GM20000 (cell line): Measurements from ENCODE around the gene RETREG3.

Experiments used
- DNase-seq: peaks from one replicate; pipeline ENCODE4 v3.0.0; 2012; ENCODE audit warnings: low spot score
- TF ChIP-seq, protein P1 (sequence below): IDR thresholded peaks from 2 replicates; pipeline ENCODE4 v1.5.1; 2012; ENCODE audit warnings: mild to moderate bottlenecking, control low read depth; ENCODE audit errors: extremely low read depth, missing control alignments

Gene RETREG3

DNA sequence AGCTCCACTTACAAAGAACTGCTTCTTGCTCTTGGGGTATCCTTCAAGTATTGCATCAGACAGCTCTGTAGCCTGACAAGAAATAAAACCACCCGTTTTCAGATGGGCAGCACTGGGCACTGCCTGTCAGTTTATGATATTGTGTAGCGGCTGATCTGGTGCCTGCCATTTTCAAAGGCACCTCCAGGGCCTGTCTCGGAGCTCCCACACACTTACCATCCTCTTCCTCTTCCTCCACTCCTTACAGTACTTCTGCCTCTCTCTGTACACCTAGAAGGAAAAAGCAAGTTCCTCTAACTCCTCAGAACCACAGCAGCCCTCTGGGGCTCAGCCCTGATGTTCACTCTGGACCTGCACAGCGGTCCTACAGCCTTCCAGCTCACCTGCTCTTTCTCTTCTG is 36.1 kb downstream of the RETREG3 start:
- no peak for DNase-seq
- TF ChIP-seq, protein P1, sequence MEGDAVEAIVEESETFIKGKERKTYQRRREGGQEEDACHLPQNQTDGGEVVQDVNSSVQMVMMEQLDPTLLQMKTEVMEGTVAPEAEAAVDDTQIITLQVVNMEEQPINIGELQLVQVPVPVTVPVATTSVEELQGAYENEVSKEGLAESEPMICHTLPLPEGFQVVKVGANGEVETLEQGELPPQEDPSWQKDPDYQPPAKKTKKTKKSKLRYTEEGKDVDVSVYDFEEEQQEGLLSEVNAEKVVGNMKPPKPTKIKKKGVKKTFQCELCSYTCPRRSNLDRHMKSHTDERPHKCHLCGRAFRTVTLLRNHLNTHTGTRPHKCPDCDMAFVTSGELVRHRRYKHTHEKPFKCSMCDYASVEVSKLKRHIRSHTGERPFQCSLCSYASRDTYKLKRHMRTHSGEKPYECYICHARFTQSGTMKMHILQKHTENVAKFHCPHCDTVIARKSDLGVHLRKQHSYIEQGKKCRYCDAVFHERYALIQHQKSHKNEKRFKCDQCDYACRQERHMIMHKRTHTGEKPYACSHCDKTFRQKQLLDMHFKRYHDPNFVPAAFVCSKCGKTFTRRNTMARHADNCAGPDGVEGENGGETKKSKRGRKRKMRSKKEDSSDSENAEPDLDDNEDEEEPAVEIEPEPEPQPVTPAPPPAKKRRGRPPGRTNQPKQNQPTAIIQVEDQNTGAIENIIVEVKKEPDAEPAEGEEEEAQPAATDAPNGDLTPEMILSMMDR: no peak

DNA sequence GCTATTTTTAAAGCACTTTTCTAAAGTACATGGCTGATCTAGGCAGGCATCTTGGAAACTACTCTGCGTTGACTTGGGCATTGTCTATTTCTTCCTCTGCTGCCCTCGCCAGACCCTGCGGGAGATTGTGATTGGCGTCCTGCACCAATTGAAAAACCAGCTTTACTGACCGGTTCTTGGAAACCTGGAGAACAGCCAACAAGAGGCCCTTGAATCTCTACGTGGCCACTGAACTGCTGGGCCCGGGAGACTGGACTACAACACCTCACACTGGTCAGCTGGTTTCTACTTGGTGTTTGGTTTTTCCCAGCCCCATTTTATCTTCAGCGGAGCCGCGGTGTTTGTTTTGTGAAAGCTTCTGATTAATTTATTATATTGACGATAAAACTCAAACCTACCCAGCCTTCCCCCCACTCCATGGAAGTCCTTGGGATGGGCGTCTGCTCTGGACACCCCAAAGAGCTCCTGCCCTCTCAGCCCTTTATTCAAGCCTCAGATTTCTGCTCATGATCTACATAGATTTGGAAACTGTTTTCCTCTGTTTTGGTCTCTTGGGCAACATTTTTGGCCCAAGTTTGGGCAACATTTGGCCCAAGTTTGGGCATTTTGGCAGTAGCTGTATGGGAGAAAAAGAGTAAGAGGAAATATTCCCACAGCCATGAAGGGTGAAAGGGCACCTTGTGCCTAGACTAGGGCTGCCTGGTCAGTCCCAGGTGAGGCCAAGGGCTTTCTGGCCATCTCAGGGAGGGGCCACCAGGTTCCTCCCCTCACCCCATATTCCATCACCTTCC is 37.5 kb downstream of the RETREG3 start:
- TF ChIP-seq, protein P1: no peak
- no peak for DNase-seq

DNA sequence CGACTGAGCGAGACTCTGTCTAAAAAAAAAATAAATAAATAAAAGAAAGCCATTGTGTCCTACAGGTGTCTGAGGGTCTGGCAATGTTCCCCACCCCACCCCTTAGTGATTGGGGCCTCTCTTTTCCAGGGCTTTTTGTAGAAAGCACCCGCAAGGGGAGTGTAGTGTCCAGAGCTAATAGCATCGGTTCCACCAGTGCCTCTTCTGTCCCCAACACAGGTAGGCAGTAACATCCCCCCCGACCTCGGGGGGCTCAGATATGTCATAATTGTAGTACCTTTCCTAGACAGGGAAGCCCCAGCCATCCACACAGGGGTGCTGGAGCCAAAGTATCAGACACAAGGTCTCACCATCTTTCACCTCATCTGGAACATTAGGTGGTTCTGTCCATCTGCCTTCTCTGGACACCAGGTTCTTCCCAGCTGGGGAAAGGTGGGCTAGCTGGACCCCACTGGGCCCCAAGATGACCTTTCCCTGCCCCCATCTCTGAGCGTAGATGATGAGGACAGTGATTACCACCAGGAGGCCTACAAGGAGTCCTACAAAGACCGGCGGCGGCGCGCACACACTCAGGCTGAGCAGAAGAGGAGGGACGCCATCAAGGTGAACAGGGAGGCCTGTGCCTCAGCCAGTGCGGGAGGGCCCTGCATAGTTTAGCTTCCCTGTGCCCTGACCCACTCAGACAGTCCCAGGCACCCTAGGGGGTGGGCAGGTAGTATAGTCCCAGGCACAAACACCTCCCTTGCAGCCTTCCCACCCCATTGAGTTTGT is 40.6 kb downstream of the RETREG3 start:
- DNase-seq: no peak
- TF ChIP-seq, protein P1: no peak

DNA sequence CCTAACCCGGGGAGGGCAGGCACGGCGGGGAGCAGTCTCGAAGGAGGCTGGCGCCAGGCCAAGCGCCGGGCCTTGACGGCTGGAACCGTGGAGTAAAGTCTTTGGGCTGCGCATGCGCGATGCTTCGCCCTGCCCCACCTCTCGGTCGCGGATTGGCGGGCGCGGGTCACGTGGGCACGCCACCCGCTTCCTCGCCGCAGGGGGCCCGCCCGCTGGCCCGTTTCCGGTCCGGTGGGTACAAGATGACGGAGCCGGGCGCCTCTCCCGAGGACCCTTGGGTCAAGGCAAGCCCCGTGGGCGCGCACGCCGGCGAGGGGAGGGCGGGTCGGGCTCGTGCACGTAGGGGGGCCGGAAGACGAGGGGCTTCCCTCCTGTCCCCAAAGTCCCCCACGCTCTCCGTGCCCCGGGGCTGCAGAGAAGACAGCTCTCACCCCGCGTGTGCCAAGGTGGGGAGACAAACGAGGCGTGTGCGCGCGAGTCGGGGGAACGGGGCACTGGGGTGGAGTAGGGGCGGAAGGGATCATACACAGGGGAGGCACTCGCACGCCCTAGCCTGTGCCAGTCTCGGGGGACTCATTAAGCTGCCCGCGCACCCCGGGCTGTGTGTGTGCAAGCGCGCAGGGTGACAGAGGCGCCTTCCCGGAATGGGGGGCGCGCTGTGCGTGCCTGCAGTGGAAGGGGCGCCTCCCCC is 42.1 kb downstream of the RETREG3 start, which contains the start of gene MLX:
MLX (plus strand) TSS at position 218 of the 691 bp plus-strand sequence; CDS start at position 243, 25 bp downstream.
- DNase-seq: peak; percentile 100
- TF ChIP-seq, protein P1: no peak

DNA sequence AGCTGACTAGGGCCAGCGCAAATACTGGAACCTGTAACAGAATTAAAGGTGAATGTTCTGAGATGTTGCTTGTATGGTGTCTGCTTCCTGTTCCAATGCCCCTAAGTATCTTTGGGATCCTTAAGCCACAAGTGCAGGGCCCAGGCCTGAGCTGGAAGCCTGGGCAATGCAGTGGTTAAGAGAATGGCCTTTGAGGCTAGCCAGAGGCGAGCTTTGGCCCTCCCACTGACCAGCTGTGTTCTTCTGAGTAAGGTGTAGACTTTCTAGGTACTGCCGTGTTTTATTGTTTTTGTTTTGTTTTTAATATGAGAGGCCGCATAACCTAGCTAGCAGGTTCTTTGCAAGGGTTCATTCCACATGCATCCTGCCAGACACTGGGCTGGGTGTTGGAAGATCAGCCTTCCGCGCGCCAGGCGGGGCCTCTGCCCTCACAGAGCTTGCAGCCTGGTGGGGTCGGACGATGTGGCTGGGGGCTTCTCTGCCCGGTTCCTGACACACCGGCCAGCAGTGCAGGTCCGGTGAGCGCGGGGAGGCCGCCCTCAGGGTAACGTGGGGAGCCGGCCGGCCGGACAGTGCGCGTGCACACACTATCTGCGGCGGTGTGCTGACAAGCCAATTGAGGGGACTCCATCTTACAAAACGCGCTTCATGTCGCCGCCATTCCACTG is 42.8 kb downstream of the RETREG3 start:
- no peak for DNase-seq
- TF ChIP-seq, protein P1: no peak

DNA sequence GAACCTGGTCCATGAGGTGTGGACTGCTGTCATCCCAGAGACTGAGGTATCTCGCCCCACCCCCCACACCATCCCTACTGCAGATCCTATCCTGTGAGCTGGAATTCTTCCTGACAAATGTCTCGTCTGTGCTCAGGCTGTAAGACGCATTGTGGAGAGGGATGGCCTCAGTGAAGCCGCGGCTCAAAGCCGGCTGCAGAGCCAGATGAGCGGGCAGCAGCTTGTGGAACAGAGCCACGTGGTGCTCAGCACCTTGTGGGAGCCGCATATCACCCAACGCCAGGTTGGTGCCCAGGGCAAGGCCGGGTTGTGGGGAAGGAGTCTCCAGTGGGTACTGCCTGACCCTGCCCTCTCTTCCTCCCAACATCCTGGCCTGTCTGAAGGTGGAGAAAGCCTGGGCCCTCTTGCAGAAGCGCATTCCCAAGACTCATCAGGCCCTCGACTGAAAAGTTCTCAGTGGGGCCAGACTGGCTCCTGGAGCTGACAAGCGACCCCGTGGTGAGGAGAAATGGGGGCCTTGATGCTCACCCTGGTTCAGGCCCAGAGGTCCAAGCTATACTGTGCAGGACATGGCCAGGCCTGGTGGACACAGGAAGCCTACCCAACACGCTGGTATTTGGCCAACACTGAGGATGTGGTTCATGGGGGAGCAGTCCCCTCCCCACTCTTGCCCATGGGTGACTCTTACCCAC is 43.5 kb downstream of the RETREG3 start:
- TF ChIP-seq, protein P1: no peak
- DNase-seq: no peak
